ENCODE measurements around the gene MDH1B.

DNA sequence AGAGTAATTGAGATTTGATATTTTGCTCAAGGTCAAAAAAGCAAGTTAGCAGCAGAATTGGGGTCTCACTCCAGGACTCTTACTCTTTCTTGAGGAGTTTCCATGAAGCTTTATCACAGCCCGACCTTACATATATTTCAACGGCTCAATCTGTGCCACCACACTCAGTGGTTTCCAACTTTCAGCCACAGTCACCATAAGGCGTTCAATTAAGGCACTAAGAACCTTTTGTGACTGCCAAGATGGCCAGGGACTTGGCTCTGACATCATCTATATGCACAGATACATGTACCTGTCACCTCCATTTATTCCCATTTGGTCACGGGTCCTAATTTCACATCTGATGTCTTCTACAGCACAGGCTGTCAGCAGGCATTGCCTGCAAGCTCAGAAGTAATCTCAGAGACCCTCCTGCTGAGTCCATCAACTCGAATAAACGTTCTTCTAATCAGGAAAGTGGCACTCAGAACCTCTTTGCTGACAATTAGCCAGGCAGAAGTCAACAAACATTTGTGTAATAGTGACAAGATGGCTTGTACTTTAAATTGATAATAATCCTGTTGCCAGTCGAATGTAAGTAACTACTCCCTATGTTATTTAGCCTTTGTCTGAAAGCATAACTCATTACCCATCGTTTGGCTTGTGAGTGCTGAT, 63.0 kb downstream of the MDH1B start:
- TF ChIP-seq, protein P1, sequence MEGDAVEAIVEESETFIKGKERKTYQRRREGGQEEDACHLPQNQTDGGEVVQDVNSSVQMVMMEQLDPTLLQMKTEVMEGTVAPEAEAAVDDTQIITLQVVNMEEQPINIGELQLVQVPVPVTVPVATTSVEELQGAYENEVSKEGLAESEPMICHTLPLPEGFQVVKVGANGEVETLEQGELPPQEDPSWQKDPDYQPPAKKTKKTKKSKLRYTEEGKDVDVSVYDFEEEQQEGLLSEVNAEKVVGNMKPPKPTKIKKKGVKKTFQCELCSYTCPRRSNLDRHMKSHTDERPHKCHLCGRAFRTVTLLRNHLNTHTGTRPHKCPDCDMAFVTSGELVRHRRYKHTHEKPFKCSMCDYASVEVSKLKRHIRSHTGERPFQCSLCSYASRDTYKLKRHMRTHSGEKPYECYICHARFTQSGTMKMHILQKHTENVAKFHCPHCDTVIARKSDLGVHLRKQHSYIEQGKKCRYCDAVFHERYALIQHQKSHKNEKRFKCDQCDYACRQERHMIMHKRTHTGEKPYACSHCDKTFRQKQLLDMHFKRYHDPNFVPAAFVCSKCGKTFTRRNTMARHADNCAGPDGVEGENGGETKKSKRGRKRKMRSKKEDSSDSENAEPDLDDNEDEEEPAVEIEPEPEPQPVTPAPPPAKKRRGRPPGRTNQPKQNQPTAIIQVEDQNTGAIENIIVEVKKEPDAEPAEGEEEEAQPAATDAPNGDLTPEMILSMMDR (IDR thresholded peaks at IDR 0.05; ENCODE audit: low read depth, low read length): no peak
- no peak for TF ChIP-seq POLR2A (IDR thresholded peaks at IDR 0.05; ENCODE audit: extremely low read depth, insufficient read length)

All from NB4 (cell line).